Hematopoietic multipotent progenitor cell treated with erythropoietin and hydrocortisone succinate and interleukin-3 and kit ligand, for 15 days (in vitro differentiated cells): ENCODE data around the gene GDF3.
"Not testable (repeated sequence)": the region's sequence is repeated elsewhere in the genome, so short reads cannot be mapped to it uniquely, and the experiment has no call there.

Source experiments
- DNase-seq: peaks from one replicate; pipeline ENCODE4 v3.0.0-alpha.2; 2015; ENCODE audit warnings: low spot score

The GDF3 gene

GRCh38 chr12:7667125-7667524 lies 28.4 kb downstream of the GDF3 start:
- DNase-seq: no peak

GRCh38 chr12:7666595-7666994 lies 29.0 kb downstream of the GDF3 start:
- no peak for DNase-seq

- no peak for DNase-seq
Measured at GRCh38 chr12:7661741-7662140, 33.8 kb downstream of the GDF3 start.

DNA sequence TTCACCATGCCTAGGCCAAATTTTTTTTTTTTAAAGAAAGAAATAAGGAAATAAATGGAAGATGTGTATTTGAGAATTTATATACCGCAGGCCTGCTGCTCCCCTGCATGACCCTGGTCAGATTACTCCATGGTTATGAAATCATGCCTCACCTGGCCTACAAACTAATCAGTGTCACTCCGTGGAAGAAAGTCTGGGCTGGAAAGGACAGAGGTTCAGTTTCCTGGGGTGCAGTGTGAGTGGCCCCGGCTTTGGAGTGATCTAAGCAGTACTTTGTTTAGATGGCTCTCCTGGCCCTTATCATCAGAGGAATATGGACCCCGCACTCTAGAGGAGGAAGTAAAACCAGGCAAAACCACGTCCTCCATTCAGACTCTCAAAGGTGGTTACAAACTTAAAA lies 39.5 kb downstream of the GDF3 start:
- no peak for DNase-seq

GRCh38 chr12:7650091-7650490 lies 45.5 kb downstream of the GDF3 start:
- no peak for DNase-seq

GRCh38 chr12:7647071-7647470 lies 48.5 kb downstream of the GDF3 start:
- DNase-seq: no peak

- no peak for DNase-seq
Measured at GRCh38 chr12:7646178-7646475, 49.4 kb downstream of the GDF3 start.

GRCh38 chr12:7645395-7646177 lies 50.0 kb downstream of the GDF3 start:
- peak; percentile 63 for DNase-seq

DNA sequence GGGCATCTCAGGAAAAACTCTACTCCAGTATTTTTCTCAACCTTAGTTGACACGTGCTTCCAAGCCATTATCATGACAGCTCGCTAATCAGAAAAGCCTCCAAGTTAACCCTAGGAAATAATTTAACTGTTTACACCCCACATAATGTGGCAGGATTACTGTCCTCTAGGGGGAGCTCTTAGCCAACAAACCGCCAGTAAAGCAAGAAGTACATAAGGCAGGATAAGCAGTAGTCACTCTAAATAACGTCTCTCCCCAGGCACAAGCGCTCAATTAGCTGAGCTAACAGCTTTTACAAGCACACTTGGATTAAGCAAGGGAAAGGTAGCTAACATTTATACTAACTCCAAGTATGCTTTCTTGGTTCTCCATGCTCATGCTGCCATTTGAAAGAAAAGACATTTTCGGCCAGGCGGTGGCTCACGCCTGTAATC lies 52.7 kb downstream of the GDF3 start:
- peak; percentile 56 for DNase-seq

DNA sequence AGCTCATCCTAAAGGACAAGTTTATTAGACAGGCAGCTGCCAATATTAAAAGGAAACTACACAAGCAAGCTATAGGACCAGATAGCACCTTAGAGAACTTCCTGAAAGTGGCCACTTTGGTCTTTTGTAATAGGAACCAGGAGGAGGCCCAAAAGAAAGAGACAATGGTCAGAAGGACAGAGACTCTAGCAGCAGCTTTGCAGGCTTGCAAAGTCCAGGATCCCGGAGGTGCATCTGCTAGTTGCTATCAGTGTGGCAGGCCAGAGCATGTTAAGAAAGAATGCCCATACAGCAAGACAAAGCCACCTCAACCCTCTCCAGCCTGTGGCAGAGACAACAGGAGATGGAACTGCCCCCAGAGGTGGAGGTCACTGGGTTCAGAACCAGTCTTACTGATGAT lies 53.3 kb downstream of the GDF3 start:
- no peak for DNase-seq

GRCh38 chr12:7640123-7640995 lies 55.2 kb downstream of the GDF3 start:
- not testable (repeated sequence) for DNase-seq
